Lower leg skin (tissue), 3 donors: ENCODE results near the gene IBA57.

Source experiments
- POLR2A ChIP-seq, 2 donors: fragments of 450-650 bp; IDR thresholded peaks; one replicate each; pipeline ENCODE4 v1.6.1; 2016 to 2017; ENCODE audit warnings: antibody characterized with exemption in 2 of 2, mild to moderate bottlenecking in 1 of 2, moderate library complexity in 1 of 2
- TF ChIP-seq, protein P1 (sequence below), 3 donors: fragments of 450-650 bp; IDR thresholded peaks; one replicate each; pipeline ENCODE4 v1.5.1; 2016; ENCODE audit warnings: antibody characterized with exemption in 3 of 3, mild to moderate bottlenecking in 3 of 3, moderate library complexity in 2 of 3

DNA sequence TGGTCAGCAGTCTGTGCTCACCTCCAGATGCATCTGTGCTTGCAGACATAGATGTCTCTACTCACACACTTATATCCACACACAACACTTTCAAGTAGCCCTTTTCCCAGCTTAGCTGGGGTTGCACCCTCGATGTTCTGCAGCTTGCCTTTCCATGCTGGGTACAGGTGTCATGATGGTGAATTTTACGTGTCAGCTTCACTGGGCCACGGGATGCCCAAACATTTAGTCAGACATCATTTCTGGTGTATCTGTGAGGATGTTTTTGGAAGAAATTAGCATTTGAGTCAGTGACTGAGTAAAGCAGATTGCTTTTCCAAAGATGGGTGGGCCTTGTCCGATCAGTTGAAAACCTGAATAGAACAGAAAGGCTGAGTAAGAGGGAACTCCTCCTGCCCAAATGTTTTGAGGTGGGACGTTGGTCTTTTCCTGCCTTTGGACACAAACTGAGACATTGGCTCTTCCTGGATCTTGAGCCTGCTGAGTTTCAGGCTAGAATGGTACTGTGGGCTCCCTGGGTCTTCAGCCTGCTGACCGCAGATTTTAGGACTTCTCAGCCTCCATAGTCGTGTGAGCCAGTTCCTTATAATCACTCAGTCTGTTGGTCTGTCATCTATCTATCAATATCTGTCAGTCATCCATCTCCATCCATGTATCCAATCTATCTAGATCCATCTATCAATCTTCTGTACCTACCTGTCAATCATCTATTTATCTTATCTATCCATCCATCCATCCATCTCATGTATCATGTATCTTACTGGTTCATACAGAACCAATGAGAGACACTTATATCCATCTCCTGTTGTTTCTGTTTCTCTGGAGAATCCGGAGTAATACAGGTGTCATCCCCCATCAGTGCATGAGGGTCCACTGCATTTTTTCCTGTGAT, 29.6 kb downstream of the IBA57 start:
- TF ChIP-seq, protein P1, sequence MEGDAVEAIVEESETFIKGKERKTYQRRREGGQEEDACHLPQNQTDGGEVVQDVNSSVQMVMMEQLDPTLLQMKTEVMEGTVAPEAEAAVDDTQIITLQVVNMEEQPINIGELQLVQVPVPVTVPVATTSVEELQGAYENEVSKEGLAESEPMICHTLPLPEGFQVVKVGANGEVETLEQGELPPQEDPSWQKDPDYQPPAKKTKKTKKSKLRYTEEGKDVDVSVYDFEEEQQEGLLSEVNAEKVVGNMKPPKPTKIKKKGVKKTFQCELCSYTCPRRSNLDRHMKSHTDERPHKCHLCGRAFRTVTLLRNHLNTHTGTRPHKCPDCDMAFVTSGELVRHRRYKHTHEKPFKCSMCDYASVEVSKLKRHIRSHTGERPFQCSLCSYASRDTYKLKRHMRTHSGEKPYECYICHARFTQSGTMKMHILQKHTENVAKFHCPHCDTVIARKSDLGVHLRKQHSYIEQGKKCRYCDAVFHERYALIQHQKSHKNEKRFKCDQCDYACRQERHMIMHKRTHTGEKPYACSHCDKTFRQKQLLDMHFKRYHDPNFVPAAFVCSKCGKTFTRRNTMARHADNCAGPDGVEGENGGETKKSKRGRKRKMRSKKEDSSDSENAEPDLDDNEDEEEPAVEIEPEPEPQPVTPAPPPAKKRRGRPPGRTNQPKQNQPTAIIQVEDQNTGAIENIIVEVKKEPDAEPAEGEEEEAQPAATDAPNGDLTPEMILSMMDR (IDR thresholded peaks at IDR 0.05): no peak
- no peak for TF ChIP-seq POLR2A (IDR thresholded peaks at IDR 0.05)
